Activated CD8-positive, alpha-beta T cell treated with anti-CD3 and anti-CD28 coated beads for 36 hours (primary cell): ENCODE data around the gene ODF4. TPM values are rescaled to one million over a fixed set of nuclear protein-coding genes. Genes with fewer than 3 reads are reported as not detected.

ENCODE experiments used
- ATAC-seq: fragments of 200-7000 bp; cut with Tn5 transposase; one replicate; pipeline ENCODE4 v1.10.0; 2021; ENCODE audit warnings: mild to moderate bottlenecking, moderate library complexity
- CTCF ChIA-PET: fragments of 350-600 bp; sonication (Branson Sonifier 250); formaldehyde crosslinking; loops from one replicate; lab custom pipeline; 2021; ENCODE audit warnings: antibody characterized with exemption; lab: Charles Lee
- POLR2A ChIA-PET: fragments of 350-600 bp; sonication (Branson Sonifier 250); formaldehyde crosslinking; loops from one replicate; lab custom pipeline; 2021; ENCODE audit warnings: antibody characterized with exemption; lab: Charles Lee
- DNase-seq: peaks from one replicate; pipeline ENCODE4 v3.0.0-alpha.2; 2020
- H3K27ac Mint-ChIP-seq: one replicate; pipeline ENCODE4 v1.8.0; 2021; ENCODE audit warnings: mild to moderate bottlenecking, mixed read lengths
- H3K27me3 Mint-ChIP-seq: one replicate; pipeline ENCODE4 v1.8.0; 2021; ENCODE audit warnings: mixed read lengths
- H3K36me3 Mint-ChIP-seq: one replicate; pipeline ENCODE4 v1.8.0; 2021; ENCODE audit warnings: low read depth, mixed read lengths
- H3K4me1 Mint-ChIP-seq: one replicate; pipeline ENCODE4 v1.8.0; 2021; ENCODE audit warnings: low read depth, mixed read lengths
- H3K4me3 Mint-ChIP-seq: one replicate; pipeline ENCODE4 v1.8.0; 2021; ENCODE audit warnings: mild to moderate bottlenecking, moderate library complexity, mixed read lengths
- H3K9me3 Mint-ChIP-seq: one replicate; pipeline ENCODE4 v1.8.0; 2021; ENCODE audit warnings: mixed read lengths
- CTCF ChIP-seq: fragments of 200-600 bp; IDR thresholded peaks from one replicate; pipeline ENCODE4 v1.8.0; 2022; ENCODE audit warnings: antibody characterized with exemption, mild to moderate bottlenecking
- intact Hi-C: fragments of 100-400 bp; cut with micrococcal nuclease; formaldehyde crosslinking; loops from one replicate; pipeline ENCODE4 v1.10.0; 2022
- total RNA-seq, 2 experiments: library from RNA; stranded (reverse); gene quantifications; one replicate each; pipeline ENCODE4 v1.2.3, GENCODE V29; 2021

ODF4 gene
- total RNA-seq, 2 experiments from 2014 or later, result not detected

DNA sequence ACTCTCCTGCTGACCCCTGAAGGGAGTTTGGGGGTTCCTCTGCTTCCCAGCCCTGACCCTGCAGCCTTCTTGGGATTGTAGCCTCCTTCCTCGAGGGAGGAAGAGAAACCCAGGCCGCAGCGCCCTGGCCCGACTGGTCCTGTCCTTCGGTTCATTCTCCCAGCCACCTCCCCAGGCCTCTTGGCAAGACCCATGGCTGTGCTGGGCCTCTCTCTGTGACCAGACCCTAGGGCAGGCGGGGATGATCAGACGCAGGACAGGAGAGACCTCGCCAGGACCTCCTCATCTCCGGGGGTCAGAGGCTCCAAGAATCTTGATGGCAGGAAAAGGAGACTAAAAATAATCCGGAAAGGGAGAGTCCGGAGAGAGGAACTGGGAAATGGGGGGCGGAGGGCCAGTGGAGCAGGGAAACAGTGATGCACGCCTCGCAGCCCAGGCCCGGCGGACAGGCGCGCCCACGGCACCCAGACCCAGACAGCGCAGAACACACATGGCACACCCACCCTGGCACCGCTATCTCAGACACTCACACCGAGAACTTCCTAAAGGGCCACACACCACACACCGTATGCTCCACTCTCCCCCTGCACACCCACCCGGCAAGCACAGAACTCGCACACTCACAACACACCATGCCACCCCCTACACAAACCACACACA lies 28.4 kb upstream of the ODF4 start:
- Mint-ChIP-seq H3K36me3 (no peaks in the 10 kb centered on the region), H3K9me3 (no peaks in the 10 kb centered on the region), H3K4me3 (no peak overlapping the region), H3K4me1 (no peaks in the 10 kb centered on the region), H3K27ac (no peak overlapping the region), H3K27me3 (peaks cover 3% of the 10 kb centered on the region)
- POLR2A ChIA-PET, result no interaction called here
- TF ChIP-seq CTCF, result no peak
- CTCF ChIA-PET, result no interaction called here
- no peak for ATAC-seq
- intact Hi-C loops, result no loop called here
- DNase-seq, result no peak

GRCh38 chr17:8312251-8312650 lies 27.4 kb upstream of the ODF4 start:
- POLR2A ChIA-PET, result no interaction called here
- DNase-seq, result no peak
- Mint-ChIP-seq H3K4me1 (no peaks in the 10 kb centered on the region), H3K9me3 (no peaks in the 10 kb centered on the region), H3K27me3 (peaks cover 3% of the 10 kb centered on the region), H3K36me3 (no peaks in the 10 kb centered on the region), H3K4me3 (no peak overlapping the region), H3K27ac (no peak overlapping the region)
- no peak for TF ChIP-seq CTCF
- CTCF ChIA-PET, result no interaction called here
- no peak for ATAC-seq
- intact Hi-C loops, result no loop called here

DNA sequence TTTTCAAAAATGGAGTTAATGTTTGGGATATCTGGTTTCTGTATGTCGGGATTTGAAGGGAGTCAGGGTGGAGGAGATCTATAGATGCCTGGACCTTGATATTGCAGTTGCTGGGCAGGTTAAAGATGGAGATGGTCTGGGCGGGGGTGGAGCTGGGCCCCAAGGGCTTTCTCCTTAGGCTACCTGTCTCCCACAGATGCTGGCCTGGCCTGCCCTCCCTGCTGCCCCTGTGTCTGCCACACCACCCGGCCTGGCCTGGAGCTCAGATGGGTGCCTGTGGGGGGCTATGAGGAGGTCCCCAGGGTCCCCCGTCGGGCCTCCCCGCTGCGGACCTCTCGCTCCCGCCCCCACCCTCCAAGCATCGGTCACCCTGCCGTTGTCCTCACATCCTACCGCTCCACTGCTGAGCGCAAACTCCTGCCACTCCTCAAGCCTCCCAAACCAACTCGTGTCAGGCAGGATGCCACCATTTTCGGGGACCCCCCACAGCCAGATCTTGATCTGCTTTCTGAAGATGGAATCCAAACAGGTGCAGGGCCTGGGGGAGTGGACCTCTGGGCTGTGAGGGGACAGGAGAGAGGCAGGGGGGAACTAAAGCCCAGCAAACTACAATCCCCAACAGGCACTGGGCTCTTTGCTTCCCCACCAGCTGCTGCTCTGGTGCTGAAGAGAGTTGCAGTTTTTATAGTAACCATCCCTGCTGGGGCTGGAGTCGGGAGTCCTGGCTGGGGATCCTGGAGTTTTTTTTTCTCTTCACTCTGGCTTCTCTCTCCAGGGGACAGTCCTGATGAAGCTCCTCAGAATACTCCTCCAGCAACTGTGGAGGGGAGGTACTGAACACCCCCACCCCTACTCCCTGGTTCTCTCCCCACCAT lies 26.7 kb upstream of the ODF4 start:
- intact Hi-C loops, result no loop called here
- ChIA-PET CTCF (no interaction called here), POLR2A (no interaction called here)
- DNase-seq (no peak), ATAC-seq (no peak)
- Mint-ChIP-seq H3K4me3 (no peak overlapping the region), H3K4me1 (no peaks in the 10 kb centered on the region), H3K27me3 (peaks cover 3% of the 10 kb centered on the region), H3K9me3 (no peaks in the 10 kb centered on the region), H3K27ac (no peak overlapping the region), H3K36me3 (no peaks in the 10 kb centered on the region)
- no peak for TF ChIP-seq CTCF

DNA sequence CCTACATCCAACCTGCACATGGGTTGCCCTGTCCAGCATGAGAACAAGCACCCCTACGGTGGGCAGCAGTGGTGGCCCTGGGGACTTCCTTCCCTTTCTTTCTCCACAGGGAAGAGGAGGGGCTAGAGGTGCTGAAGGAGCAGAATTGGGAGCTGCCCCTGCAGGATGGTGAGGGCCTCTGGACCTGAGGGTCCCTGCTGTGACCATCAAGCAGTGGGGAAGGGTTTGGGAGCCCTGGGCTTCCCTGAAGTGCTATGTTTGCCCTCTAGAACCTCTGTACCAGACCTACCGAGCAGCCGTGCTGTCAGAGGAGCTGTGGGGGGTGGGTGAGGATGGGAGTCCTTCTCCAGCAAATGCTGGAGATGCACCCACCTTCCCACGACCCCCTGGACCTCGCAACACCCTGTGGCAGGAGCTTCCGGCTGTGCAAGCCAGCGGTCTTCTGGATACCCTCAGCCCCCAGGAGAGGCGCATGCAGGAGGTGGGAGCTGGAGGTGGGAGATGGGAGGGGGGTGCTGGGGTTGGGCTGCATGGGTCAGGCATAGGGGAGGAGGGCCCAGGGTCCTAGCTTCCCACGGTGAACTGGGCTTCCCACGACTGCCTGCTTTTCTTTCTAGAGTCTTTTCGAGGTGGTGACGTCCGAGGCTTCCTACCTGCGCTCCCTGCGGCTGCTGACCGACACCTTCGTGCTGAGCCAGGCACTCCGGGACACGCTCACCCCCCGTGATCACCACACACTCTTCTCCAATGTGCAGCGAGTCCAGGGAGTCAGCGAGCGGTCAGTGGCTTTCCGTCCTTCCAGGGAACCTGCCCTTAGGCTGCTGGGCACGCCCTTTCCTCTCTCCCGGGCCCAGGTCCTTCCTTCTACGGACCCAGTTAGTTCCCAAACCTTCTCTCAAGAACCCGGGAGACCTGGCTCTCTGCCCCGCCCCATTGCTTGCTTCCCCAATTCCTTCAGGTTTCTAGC lies 24.6 kb upstream of the ODF4 start:
- no peaks in the 10 kb centered on the region for H3K4me1 Mint-ChIP-seq
- intact Hi-C loops, result no loop called here
- H3K27me3 Mint-ChIP-seq, result peaks cover 3% of the 10 kb centered on the region
- no peak overlapping the region for H3K4me3 Mint-ChIP-seq
- no peak for DNase-seq
- ChIA-PET POLR2A (interaction anchor here (1.3 kb wide), 1 partner anchor 141 kb away, joined by 3 read pairs; no protein-coding TSS in a partner anchor), CTCF (no interaction called here)
- TF ChIP-seq CTCF, result no peak
- no peak overlapping the region for H3K27ac Mint-ChIP-seq
- no peaks in the 10 kb centered on the region for H3K9me3 Mint-ChIP-seq
- no peaks in the 10 kb centered on the region for H3K36me3 Mint-ChIP-seq
- ATAC-seq, result no peak
